Middle frontal gyrus (tissue), 1 donor: ENCODE results near the gene LSG1.

Experiments
- DNase-seq: peaks from one replicate; pipeline ENCODE4 v3.0.0-alpha.2; 2015; ENCODE audit warnings: low spot score; ENCODE audit errors: extremely low spot score

The LSG1 gene

DNA sequence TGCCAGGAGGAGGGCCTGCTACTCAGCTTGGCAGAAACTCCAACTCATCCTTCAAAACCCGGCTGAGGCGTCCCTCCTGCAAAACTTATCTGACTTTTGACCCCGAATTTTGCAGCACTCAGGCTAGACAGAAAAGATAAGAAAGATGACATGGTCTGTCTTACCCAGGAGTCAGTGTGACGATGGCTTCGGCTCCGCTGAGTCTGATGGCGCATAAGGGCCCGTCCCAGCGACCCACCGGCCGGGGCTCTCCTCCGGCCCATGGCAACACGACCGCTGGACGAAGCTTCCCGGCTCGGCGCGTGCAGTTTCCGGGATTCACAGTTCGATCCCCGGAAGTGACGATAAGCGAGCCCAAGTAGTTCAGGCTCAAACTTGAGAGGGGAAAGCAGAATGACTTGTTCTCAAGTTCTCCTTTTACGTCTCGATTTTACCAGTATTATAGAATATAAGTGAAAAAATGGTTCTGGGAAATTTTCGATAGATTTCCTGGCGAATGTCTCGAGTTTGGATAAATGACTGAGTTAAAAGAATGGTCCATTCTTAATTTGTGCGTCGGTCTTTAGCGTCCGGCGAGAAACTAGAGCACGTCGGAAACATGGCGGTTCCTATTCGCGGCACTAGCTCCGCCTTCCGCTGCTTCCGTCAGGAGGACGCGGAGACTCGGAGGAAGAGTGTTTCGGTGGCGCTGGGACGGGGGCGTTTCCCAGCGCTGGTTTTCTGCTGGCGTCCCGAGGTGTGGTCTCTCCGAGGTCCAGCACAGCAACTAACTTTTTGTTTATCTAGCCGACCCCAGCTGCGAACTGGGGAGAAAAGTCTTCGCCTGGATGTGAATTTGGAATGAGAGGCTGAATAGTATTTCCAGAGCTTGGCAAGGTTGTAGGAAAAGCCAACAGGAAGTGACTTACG, at the start of gene LSG1:
Gene LSG1, minus strand, starts transcription at position 292 of the 909 bp plus-strand sequence. Its CDS starts 29 bp downstream, at position 263.
- DNase-seq: peak; percentile 92

DNA sequence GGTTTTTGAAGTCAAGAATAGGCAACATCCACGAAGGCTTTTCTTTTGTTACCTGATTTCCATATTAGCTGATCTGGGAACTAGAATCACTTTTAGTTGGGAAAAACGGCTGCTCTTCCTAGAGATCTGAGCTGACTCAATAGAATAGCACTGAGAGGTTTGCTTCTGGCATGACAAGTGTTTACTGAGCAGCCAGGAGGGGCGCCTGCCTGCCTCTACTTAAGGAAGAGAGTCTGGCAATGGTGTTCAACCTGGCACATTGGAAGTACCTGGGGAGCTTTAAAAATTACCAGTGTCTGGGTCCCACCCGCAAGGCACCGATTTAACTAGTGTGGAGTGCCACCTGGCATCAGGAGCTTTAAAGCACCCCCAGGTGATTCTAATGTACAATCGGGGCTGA, 48.1 kb upstream of the LSG1 start:
- DNase-seq: no peak

DNA sequence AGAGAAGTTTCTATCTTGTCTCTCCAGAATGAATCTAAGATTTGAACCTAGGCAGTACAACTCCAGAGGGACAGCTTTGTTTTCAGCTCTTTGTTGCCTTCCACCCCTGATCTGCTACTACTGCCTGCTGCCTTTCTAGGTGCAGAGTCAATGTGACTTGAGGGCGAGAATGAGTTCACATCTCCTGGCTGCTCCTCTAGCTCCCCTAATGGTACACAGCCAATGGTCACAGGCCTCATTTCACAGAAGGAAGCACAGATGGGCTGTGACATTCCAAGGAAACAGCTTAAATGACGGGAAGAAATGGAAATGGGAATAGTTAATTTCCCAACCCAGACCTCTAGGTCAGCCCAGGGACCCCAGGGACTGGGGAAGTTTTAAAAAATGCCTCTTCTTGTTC, 46.1 kb upstream of the LSG1 start:
- DNase-seq: no peak

DNA sequence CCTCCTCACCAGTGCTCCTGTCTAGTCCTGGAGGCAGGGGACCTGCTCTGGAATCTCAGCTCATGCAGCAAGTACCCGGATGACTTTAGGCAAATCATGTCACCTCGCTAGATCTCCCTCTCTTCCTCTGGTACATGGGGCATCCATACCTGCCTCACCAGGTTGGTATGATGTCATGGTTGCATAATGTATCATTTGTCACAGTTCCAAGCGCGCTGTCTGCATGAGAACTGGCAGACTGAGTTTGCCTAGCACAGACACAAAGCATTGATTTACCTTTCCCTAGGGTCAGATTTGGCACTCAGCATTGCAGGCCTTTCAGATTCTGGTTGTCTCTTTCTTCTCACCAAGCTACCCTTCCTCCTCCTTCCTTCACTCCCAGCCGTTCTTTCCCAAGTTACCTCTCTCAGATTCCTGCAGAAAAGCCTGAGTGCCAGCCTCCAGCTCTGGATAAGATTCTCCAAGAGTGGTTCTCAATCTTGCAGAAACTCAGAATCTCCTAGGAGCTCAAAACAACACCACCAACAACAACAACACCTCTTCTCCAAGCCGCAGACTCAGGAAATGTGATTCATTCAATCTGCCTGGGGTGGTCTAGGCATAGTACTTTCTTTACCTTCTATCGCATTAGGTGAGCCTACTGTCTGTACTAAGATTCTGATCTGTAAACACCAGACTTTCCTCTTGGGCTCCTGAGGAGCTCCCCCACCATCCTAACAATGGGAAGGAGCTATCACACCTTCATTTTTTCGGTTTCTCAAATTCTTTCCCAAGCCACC, 43.2 kb upstream of the LSG1 start:
- no peak for DNase-seq

DNA sequence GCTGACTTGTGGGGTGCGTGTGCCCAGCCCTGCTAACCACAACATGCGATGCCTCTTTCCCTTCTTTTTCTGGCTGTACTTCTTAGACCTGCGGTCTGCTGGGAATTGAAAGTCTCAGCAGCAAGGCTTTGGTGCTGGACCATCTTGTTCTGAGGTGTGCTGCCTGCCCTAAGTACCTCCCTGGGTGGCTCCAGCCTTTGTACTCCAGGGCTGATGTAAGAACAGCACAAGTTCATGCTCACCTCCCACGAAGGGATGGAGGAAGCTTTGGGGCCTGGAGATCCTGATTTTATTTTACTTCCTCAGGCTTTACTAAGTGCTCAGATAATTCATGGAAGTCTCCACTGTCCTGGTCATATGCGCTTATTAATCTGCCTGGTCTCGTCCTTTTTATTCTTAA, 42.6 kb upstream of the LSG1 start:
- no peak for DNase-seq

DNA sequence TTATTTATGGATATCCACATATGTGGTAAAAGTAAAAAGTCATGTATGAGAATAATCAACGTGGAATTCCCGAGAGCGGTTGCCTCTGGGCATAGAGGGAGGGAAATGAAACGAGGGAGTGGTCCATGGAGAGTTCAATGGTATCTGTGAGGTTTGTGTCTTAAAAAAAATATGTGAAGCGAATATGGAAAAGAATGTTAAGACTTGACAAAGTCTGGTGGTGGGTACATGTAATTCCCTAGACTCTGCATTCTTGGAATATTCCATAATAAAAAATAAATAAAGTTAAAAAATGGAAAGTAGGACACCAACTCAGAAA, 42.1 kb upstream of the LSG1 start:
- no peak for DNase-seq

DNA sequence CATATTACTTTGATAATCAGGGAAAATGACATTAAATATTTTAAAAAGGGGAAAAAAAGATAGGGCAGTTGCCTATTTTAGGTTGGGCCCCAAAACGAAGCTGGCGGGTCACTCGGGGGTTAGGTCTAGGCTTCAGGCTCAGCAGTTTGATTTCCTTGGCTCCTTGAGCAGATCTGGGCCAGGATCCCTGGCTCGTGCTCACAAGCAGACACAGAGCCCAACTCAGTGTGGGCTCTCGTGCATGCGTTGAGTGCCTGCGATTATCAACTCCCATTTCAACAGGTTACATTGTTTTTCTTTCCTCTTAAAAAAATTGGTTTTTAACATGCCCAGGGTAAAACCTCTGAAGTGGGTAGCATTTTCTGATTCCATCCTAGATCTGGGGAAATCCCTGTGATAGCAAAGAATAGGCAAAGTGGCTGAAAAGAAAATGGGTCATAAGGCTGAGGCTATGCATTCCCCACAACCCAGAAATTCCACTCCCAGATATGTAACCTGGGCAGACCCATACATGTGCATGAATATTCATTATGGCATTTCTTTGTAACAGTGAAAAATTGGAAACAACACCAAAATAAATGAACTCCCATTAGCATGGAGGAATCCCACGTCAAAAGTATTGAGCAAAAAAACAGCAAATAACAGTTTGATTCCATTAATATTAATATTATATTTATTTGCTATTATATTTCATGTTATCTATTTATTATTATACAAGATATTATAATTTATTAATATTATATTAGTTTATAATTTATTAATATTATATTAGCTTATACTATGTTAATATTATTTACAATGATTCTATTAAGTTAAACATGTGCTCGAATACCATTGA, 41.5 kb upstream of the LSG1 start:
- DNase-seq: no peak

DNA sequence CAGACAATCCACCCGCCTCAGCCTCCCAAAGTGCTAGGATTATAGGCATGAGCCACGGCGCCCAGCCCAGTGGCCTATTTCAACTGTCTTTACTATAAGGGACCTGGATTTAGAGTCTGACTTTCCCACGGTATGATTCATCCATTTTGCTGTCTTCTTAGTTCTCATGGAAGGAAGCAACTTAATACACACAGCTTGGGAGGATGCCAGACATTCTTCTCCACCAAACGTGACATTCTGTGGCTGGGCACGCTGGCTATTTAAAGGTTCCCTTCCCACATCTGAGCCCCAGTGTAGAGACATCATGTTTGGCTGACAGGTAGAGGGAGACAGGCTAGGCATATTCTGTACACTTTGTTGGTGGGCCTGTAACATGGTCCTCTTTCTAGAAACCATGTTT, 39.9 kb upstream of the LSG1 start:
- DNase-seq: no peak

DNA sequence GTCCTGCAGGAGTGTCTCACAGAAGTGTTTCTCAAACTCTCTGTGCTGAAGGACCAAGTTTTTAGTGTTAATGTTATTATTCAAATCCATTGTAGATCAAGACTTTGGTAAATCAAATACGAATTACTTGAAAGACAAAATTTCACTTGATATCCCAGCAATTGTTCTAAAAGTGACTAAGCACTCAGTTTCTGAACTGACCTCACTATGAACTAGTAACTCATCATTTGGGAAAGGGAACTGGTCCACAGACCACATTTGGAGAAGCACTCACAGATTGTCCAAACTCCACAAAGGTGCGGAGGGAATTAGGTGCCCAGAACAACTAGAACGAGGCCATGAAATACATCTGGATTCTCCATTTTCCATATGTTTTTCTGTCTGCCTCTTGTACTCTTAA, 39.3 kb upstream of the LSG1 start:
- DNase-seq: no peak

DNA sequence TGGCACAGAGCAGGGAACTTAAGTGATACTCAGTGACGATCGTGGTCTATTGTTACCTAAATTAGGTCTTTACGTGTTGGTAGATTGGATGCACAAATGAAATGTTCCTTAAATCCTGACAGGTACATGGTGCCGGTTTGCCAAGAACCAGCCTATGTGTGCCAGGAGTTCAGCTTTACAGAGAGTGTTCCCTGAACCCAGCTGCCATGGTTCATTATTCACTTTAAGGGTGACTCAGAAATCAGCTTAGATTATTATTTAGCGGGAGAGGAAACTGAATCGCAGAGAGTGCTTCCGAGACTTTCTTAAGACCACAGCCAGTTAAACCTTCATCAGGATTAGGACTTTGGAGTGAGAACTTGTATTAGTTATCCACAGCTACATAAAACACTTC, 35.2 kb upstream of the LSG1 start:
- DNase-seq: no peak

DNA sequence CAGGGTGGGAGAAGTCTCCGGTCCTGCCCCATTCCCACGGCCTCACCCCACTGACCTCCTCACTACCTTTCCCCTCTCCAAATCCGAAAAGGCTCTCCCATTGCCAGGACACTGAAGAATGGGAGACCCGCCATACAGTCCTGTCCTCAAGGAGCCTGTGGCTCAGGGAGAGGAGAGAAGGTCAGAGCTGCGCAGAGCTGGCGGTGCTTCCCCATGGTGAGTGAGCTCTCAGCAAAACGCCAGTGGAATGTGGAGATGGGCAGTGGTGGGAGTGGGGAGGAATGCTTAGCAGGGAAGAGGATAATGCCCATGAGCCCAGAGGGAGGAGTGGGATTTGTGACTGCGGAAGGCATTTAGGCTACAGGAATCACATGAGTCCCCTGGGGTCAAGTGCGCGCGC, 33.8 kb upstream of the LSG1 start:
- DNase-seq: no peak

DNA sequence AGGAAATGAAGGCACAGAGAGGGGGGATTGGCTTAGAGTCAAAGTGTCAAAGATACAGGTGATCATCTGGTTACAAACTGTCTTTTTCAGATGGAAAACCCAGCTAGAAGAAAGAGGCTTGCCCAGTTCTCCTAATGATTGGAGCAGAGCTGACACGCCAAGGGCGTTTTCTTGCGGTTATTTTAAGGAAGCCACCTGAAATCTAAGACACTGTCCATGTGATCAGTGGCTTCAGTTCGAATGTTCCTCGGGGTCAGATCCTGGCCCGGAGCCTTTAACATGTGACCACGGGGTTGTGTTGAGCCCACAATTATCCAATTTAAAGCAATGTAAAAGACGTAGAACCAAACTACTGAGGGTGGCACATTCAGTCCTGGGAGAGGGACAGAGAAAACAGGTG, 33.2 kb upstream of the LSG1 start:
- DNase-seq: no peak

DNA sequence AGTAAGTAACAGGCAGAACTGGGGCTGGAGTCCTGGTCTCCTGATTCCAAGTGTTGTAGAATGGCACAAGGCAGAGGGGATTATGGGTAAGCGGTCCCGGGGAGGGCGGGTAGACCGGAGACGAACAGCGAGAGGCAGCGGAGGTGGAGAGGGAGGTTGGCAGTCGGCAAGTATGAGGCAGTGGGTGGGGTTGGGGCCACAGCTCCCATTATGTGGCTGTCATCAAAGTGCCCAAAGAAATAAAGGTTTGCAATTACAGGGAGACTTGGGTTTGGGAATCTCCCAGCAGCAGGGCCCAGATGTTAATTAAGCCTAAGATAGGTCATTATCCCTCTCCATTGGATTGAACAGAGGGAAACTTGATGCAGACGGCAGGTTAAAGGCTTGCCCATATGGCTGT, 30.6 kb upstream of the LSG1 start:
- no peak for DNase-seq

DNA sequence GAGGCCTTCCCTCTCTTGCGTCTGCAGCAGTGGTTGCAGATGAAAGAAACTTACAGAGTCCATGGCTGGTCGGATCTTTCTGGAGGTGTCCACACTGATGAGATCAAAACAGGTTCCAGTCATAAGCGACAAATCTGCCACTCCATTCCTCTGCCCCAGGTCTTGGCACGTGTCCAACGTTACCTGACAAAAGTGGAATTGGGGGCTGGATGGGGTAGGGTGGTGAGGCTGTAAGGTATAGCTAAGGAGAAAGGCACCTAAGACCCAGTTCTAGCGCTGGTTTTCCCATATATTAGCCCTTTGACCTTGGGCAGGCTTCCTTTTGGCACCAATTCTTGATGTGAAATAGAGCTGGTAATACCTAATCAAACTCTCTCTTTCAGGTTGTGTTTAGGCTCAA, 24.7 kb upstream of the LSG1 start:
- no peak for DNase-seq

DNA sequence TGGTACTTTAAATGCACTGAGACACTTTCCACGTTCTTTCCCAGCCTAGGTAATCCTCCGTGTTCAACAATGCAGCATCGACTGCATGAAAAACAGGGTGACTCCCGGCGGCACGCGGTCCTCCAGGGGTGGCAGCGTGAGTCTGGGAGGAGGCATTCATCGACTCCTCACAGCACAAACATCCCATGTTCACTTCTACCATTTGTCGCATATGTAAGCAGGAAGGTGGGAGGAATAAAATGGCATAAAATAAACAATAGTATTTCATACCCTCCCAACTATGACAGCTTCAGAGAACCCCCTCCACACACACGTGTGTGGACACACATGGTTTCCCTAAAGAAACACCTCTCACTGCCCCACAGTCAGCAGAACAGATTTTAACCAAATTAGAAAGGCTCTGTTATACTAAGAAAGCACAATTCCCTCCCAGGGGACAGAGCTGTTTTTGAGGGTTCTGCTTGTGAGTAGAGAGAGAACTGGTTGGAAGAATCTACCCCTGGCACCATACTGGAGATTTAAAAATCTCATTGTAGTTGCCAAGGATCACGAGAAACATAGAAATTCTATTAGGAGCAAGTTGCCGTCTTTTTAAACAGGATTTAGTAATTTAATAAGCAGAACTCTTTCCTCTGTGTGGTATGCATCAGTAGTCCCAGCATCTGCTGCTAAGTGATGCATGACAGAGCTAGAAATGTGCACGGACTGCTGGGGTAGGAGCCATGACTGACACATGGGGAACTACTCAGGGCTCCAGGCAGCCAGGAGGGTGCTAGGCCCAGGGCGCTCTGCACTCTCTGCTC, 19.7 kb upstream of the LSG1 start:
- DNase-seq: no peak

DNA sequence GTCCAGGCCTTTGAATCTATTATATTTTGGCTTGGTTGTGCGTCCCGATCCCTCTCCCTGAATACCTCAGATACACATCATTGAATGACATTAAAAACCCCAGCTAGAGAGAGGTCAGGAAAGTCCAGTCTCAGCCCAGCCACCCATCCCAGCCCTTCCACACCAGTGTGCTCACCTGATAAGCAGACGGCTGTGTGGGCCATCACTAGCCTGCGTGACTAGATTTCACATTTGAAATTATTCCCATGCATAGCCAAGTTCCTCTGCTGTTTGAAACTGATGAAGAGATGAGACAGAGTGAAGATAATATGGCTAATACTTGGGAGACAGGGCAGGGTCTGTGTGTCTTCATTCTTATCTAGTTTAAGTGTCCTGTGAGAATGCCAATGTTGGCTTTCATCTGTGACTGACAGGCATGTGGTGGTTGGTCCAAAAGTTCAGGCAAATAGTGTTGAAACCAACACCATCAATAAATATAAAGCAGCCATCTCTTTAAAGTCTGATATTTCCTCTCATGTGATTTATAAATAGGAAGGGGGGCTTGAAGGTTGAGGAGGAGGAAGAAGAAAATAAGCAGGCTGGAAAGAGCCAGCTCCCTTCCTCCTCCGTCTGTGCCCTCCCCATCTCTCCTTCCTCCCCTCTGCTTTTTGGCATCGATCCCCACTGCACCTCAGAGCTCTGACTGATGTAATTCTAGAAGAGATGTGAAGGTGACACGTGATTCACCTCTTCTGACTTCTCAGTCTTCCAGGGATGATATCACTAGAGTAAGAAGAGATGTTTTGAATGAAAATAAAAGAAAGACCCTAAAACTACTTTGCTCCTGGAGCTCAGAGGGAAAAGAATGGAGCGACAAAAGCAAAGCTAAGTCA, 18.7 kb upstream of the LSG1 start:
- no peak for DNase-seq

DNA sequence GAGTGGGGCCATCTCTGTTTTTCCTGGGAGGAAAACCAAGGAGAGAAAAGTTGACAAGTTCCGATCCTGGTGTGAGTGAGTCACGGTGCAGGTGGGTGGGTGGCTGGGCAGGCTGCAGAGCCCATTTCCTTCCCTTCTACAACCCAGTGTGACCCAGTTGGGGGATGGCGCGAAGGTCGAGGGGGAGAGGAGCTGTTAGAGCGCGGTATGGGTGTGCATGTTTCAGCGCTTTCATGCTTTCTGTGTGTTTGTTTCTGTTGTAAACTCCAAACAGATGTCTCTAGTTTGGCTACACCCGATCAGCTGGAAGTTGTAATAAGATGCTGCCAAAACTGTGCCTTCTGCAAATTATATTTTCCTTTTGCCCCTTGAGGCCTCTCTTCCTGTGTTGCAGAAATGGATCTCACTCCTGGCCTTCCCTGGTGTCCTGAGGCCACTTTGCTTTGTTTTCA, 17.5 kb upstream of the LSG1 start:
- DNase-seq: no peak

DNA sequence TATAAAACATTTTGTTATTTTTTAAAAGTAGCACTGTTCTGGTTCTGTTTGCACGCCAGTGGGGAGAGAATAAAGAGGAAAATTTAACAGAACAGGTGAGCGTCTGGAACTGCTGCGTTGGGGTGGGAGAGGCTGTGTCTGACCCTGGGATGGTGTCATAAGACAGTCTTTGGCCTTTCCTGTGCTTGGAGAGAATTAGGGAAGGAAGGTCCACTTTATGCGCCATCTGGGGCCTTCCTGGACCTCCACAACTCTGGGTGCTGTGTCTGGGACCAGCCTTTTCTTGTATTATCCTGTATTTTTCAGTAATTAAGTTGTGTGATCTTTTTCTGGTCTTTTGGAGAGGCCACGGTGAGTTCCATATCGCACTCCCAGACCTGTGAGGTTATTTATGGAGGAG, 17.0 kb upstream of the LSG1 start:
- no peak for DNase-seq

DNA sequence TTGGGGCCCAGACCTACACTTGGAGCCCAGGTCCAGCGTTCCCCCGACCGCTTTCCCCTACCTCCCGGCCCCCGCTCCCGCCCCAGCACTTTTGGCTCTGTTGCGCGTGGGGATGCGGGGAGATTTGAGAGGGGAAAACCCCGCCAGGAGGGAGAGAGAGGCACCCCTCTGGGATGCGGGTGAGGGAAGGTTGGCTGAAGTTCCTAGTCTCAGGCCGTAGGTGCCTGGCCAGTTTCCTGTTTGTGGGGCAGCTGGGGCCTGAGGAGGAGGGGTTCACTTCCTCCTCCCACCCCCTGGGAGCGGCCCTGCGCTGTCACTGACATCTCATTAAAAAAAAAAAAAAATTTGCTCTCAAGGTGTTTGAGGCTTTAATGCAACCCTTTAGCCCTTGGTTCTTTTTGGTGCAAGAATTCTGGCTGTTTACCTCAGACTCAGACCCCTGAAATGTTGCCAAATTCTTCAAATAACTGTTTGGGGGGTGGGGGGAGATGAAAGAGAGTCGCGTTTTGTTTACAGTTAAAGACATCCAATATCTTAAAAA, 16.3 kb upstream of the LSG1 start:
- no peak for DNase-seq
